Stimulated activated CD8-positive, alpha-beta memory T cell treated with anti-CD3 and anti-CD28 coated beads, Interleukin-4, amount 100 ng/mL, for 48 hours (primary cell): Measurements from ENCODE around the gene ACD.
A peak's percentile ranks its signal among the peaks of the same experiment; 100 is the strongest.

ENCODE experiments used
- DNase-seq: peaks from one replicate; pipeline ENCODE4 v3.0.0-alpha.2; 2020

The ACD gene

DNA sequence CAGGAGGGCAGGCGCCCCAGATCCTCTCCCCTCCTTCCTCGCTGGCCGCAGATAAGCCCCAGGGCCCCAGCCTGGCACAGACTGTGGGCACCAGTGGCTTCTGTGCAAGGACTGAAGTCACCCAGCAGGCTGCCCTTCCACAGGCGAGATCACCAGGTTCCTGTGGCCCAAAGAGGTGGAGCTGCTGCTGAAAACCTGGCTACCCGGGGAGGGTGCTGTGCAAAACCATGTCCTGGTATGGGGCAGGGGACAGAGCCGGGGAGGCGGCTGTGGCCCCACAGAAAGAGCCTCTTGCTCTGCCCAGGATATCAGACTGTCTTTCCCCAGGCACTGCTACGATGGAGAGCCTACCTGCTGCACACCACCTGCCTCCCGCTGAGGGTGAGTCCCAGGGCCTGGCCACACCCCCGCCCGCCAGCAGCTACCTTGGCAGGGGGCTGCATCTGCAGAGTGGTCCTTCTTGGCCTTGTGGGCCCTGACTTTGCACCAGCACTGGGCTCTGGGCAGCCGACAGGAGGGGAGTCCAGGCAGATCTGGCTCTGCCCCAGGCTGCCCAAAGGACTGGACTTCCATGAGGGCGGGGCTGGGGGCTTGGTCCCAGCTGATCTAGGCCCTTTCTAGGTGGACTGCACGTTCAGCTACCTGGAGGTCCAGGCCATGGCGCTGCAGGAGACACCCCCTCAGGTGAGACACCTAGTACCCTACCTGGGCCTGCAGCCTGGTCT is 14.5 kb downstream of the ACD start:
- no peak for DNase-seq

DNA sequence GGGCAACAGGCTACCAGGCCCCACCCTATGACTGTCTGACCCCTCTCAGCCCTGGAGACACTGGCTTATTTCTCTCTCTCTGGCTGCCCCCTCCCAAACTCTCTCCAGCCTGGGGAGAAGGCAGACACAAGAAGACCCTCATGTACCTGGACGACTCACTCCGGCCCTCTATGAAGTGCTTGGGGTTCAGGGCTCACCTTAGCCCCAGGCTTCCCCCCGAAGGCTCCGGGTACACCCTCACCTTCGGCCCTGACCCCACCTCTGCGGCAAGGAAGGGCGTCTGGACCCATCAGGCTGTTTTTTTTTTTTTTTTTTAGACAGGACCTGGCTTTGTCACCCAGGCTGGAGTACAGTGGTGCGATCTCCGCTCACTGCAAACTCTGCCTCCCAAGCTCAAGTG is 16.0 kb downstream of the ACD start:
- no peak for DNase-seq

DNA sequence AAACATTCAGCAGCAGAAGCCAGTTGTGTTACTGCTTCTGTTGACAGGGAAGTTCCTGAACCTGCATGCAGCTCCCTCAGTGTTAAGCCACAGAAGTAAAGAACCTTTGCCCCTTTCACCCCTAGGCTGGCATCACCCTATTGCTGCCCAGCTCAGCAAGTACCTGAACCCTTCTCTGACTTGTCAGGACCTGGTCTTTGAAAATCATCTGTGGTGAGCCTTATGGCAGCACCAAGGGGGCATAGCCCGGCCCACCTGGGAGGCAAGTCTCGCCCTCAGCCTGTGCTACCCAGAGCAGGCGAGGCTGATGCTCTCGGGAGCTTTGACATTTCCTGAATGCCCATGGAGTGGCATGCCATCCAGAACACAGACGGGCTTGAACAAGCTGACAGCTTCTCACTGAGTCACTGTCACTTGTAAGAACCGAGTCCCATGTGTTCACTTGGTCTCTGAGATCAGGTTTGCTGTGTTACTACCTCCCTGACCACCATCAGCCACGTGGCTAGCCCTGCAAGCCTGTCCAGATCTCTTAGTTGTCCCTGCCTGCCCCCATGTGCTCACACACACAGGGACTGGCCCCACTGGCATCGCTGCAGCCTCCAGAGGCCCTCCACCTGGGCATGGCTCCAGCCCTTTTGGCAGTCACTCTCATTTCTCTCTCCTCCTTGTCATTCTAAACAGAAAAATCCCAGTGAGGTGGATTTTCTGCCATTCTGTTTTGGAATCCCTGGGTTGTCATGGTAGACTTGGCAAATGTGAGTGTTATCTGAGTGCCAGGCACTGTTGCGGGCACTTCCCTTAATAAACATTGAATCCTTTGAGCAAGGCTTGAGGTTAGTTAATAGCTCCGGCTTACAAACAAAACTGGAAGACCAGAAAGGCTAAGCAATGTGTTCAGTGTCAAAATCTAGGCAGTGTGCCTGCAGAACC is 18.0 kb downstream of the ACD start:
- no peak for DNase-seq

- DNase-seq, result no peak
Observed at GRCh38 chr16:67637625-67638024, 22.4 kb downstream of the ACD start.

DNA sequence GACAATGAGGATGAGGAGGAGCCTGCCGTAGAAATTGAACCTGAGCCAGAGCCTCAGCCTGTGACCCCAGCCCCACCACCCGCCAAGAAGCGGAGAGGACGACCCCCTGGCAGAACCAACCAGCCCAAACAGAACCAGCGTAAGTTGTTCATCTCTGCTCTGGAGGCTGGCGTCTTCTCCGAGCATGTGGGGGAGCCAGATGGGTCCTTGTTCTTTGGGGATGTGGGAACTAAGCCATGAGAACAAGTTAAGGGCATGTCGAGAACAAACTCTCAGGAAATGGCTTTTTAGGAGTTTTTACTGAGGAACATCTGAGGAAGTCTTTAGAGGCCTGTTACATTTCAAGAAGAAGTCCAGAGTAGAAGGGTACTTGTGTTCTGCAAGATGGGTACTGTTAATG is 23.3 kb downstream of the ACD start:
- DNase-seq, result no peak

GRCh38 chr16:67632415-67633172 is 27.5 kb downstream of the ACD start:
- no peak for DNase-seq

GRCh38 chr16:67628216-67628615 is 31.8 kb downstream of the ACD start:
- no peak for DNase-seq

- DNase-seq, result peak; percentile 43
Observed at GRCh38 chr16:67613808-67614207, 46.3 kb downstream of the ACD start.

GRCh38 chr16:67608364-67608763 is 51.7 kb downstream of the ACD start:
- no peak for DNase-seq
